GM12878 (cell line): Measurements from ENCODE around the gene DNHD1. TPM values are rescaled to one million over a fixed set of nuclear protein-coding genes. Genes with fewer than 3 reads are reported as not detected.

Experiments used
- ATAC-seq: fragments of 200-7000 bp; cut with Tn5 transposase; 3 replicates; pipeline ENCODE4 v1.9.1; 2020; ENCODE audit warnings: mild to moderate bottlenecking, moderate library complexity
- BruUV-seq: library from RNA; stranded (reverse); fragments of 400-500 nt; replicated peaks from 2 replicates; lab custom pipeline; 2021; lab: Mats Ljungman, UMichigan
- CTCF ChIA-PET: fragments of 300-600 bp; sonication (Branson Sonifier 250); formaldehyde crosslinking; extraction: SDS; loops from one replicate; lab custom pipeline; 2021; ENCODE audit warnings: inconsistent platforms; lab: Yijun Ruan, JAX
- POLR2A ChIA-PET: fragments of 350-600 bp; formaldehyde crosslinking; extraction: SDS; loops from one replicate; lab custom pipeline; 2021; ENCODE audit warnings: inconsistent platforms; lab: Charles Lee
- RAD21 ChIA-PET: fragments of 300-600 bp; sonication (Branson Sonifier 250); formaldehyde crosslinking; loops from one replicate; lab custom pipeline; 2023; ENCODE audit warnings: antibody characterized with exemption; ENCODE audit not compliant: unreplicated experiment; lab: Charles Lee
- SMC1A ChIA-PET: fragments of 300-600 bp; sonication (Branson Sonifier 250); formaldehyde crosslinking; loops from one replicate; lab custom pipeline; 2023; ENCODE audit not compliant: unreplicated experiment, uncharacterized antibody; lab: Charles Lee
- DNase-seq: peaks from one replicate; pipeline ENCODE4 v3.0.0-alpha.2; 2011; ENCODE audit warnings: low read depth, low spot score
- FAIRE-seq: peaks from 3 replicates; lab custom pipeline; 2011; peaks lifted over from hg19 to GRCh38; lab: Jason Lieb, UNC
- H2AFZ ChIP-seq: 2 replicates; pipeline ENCODE4 v1.6.0; 2011; ENCODE audit warnings: low read depth, low read length, control low read depth; ENCODE audit not compliant: control insufficient read depth
- H3K27ac ChIP-seq: 2 replicates; pipeline ENCODE4 v1.5.1; 2011; ENCODE audit warnings: control low read depth; ENCODE audit not compliant: control insufficient read depth, insufficient read depth
- H3K27me3 ChIP-seq, 2 experiments: replicated peaks in 1 of 2; 2 replicates each; pipeline versions ENCODE4 v1.6.0 to v1.6.1; 2011; ENCODE audit warnings: low read length in 1 of 2; ENCODE audit not compliant: control insufficient read depth in 2 of 2, insufficient read depth in 2 of 2
- H3K36me3 ChIP-seq, 2 experiments: 2 replicates each; pipeline ENCODE4 v1.5.1; 2011; ENCODE audit warnings: low read length in 1 of 2; ENCODE audit not compliant: control insufficient read depth in 2 of 2, insufficient read depth in 2 of 2
- H3K4me1 ChIP-seq: 2 replicates; pipeline ENCODE4 v1.6.1; 2011; ENCODE audit warnings: mild to moderate bottlenecking, low read length, moderate library complexity, mixed read lengths; ENCODE audit not compliant: control insufficient read depth, insufficient read depth
- H3K4me2 ChIP-seq: 2 replicates; pipeline ENCODE4 v1.6.0; 2011; ENCODE audit warnings: control low read depth; ENCODE audit not compliant: control insufficient read depth, insufficient read depth
- H3K4me3 ChIP-seq: fragments of 200-600 bp; sonication (generic); 2 replicates; pipeline ENCODE4 v1.5.1; 2016
- H3K79me2 ChIP-seq: 2 replicates; pipeline ENCODE4 v1.6.0; 2011; ENCODE audit warnings: low read length; ENCODE audit not compliant: control insufficient read depth, insufficient read depth
- H3K9ac ChIP-seq: 2 replicates; pipeline ENCODE4 v1.8.0; 2011; ENCODE audit warnings: low read length, control low read depth, mixed read lengths; ENCODE audit not compliant: control insufficient read depth, insufficient read depth
- H3K9me3 ChIP-seq: replicated peaks from 3 replicates; pipeline ENCODE4 v1.5.1; 2011; ENCODE audit warnings: mild to moderate bottlenecking, low read length; ENCODE audit not compliant: control insufficient read depth, insufficient read depth
- H4K20me1 ChIP-seq: 2 replicates; pipeline ENCODE4 v1.6.0; 2011; ENCODE audit not compliant: control insufficient read depth, insufficient read depth
- BRCA1 ChIP-seq: IDR thresholded peaks from 2 replicates; pipeline ENCODE4 v1.6.1; 2011; ENCODE audit warnings: low read depth, low read length, improper control_type of control experiment
- CHD1 ChIP-seq: IDR thresholded peaks from 2 replicates; pipeline ENCODE4 v1.6.1; 2012; ENCODE audit warnings: low read depth, low read length, improper control_type of control experiment
- CREM ChIP-seq: IDR thresholded peaks from 2 replicates; pipeline ENCODE4 v1.6.1; 2014; ENCODE audit warnings: antibody characterized with exemption, low read depth
- DPF2 ChIP-seq: fragments of 450-650 bp; IDR thresholded peaks from 2 replicates; pipeline ENCODE4 v1.6.1; 2017; ENCODE audit warnings: mild to moderate bottlenecking
- ELK1 ChIP-seq: IDR thresholded peaks from 2 replicates; pipeline ENCODE4 v1.6.1; 2012; ENCODE audit warnings: low read depth, low read length, improper control_type of control experiment
- HDAC2 ChIP-seq: fragments of 200-600 bp; sonication (generic); IDR thresholded peaks from 2 replicates; pipeline ENCODE4 v1.6.1; 2017
- JUND ChIP-seq: IDR thresholded peaks from 2 replicates; pipeline ENCODE4 v1.6.1; 2012; ENCODE audit warnings: low read depth, mild to moderate bottlenecking, low read length, improper control_type of control experiment, moderate library complexity
- MTA3 ChIP-seq: IDR thresholded peaks from 2 replicates; pipeline ENCODE4 v1.6.1; 2012; ENCODE audit warnings: low read length, inconsistent platforms, borderline replicate concordance
- NR2C1 ChIP-seq: fragments of 450-650 bp; IDR thresholded peaks from 2 replicates; pipeline ENCODE4 v1.6.1; 2017; ENCODE audit warnings: antibody characterized with exemption, mild to moderate bottlenecking, moderate library complexity
- POU2F2 ChIP-seq: IDR thresholded peaks from 3 replicates; pipeline ENCODE4 v1.6.1; 2011; ENCODE audit warnings: low read depth, mild to moderate bottlenecking, low read length, borderline replicate concordance
- SP1 ChIP-seq: IDR thresholded peaks from one replicate; pipeline ENCODE4 v1.6.1; 2011; ENCODE audit warnings: low read depth, low read length
- WGBS: methylation state at CpG from one replicate; pipeline ENCODE4 v1.1.6; 2016; ENCODE audit warnings: low lambda C conversion rate; ENCODE audit not compliant: insufficient replicate concordance, insufficient coverage; ENCODE audit errors: missing lambda C conversion rate; 5-methylcytosine and 5-hydroxymethylcytosine counted together
- in situ Hi-C: fragments of 300-500 bp; cut with MboI; formaldehyde crosslinking; loops from 9 replicates; pipeline ENCODE4 v1.14.3; 2018; ENCODE audit warnings: mixed read lengths
- intact Hi-C: fragments of 100-400 bp; cut with micrococcal nuclease; formaldehyde crosslinking; loops from one replicate; pipeline ENCODE4 v1.14.2; 2022; ENCODE audit not compliant: unreplicated experiment
- polyA plus RNA-seq, 11 experiments: library from polyadenylated mRNA; depleted of rRNA in 4 of 11; unstranded in 6 of 11; stranded (reverse) in 5 of 11; fragments of >200 nt; fragmentation: Nextera tagmentation in 4 of 11; fragmentation: Illumina TruSeq in 1 of 11; extraction: Ambion mirVana in 4 of 11; extraction: Trizol in 1 of 11; gene quantifications; 1 replicate in 1 of 11; 2 replicates in 10 of 11; pipeline versions ENCODE4 v1.2.1 to v1.2.3, GENCODE V29; 2011 to 2016; ENCODE audit warnings: inconsistent platforms in 2 of 11, missing spikeins in 2 of 11, low read depth in 1 of 11
- total RNA-seq, 4 experiments: library from RNA; depleted of rRNA in 3 of 4; stranded (reverse); fragments of >200 nt in 3 of 4; fragmentation: Illumina TruSeq in 1 of 4; extraction: Trizol in 1 of 4; gene quantifications; 2 replicates each; pipeline versions ENCODE4 v1.2.1 to v1.2.3, GENCODE V29; 2013 to 2021
- TF ChIP-seq, protein P1 (sequence below): IDR thresholded peaks from 2 replicates; pipeline ENCODE4 v1.6.1; 2012; ENCODE audit warnings: low read depth, low read length, improper control_type of control experiment
- TF ChIP-seq, protein P2 (sequence below): fragments of 450-650 bp; IDR thresholded peaks from 2 replicates; pipeline ENCODE4 v1.6.1; 2017; ENCODE audit warnings: mild to moderate bottlenecking, moderate library complexity
- TF ChIP-seq, protein P3 (sequence below): IDR thresholded peaks from 2 replicates; pipeline ENCODE4 v1.6.1; 2011; ENCODE audit warnings: low read depth, low read length, improper control_type of control experiment, borderline replicate concordance

The DNHD1 gene
- total and polyA plus RNA-seq, 10 of the 15 experiments (the other 5 are each of a cell fraction or from before 2014, with no cell fraction given) = 0.99 to 16.9 (median 8.6) TPM

GRCh38 chr11:6574816-6575715 is 78.0 kb downstream of the DNHD1 start:
- no peaks in the 10 kb centered on the region for H3K27me3 ChIP-seq
- in situ Hi-C loops = no loop called here
- ATAC-seq = no peak
- H3K27ac ChIP-seq = no peak overlapping the region
- H3K4me1 ChIP-seq = no peaks in the 10 kb centered on the region
- intact Hi-C loops = no loop called here
- no peak overlapping the region for H3K4me2 ChIP-seq
- H2AFZ ChIP-seq = no peak overlapping the region
- H3K4me3 ChIP-seq = no peak overlapping the region
- H3K9ac ChIP-seq = no peak overlapping the region
- ChIA-PET RAD21 (interaction anchor here (0.6 kb wide), 1 partner anchor 163 kb away, joined by 3 read pairs; no protein-coding TSS in a partner anchor), POLR2A (no interaction called here), CTCF (interaction anchor here (0.5 to 1.6 kb wide), 5 partner anchors 43 to 320 kb away, joined by 3 to 4 read pairs (median 3); no protein-coding TSS in a partner anchor), SMC1A (interaction anchor here (0.8 kb wide), 2 partner anchors 44 to 72 kb away, joined by 3 read pairs; no protein-coding TSS in a partner anchor)
- no peaks in the 10 kb centered on the region for H4K20me1 ChIP-seq
- H3K79me2 ChIP-seq = no peaks in the 10 kb centered on the region
- DNase-seq = no peak
- peaks cover 1% of the 10 kb centered on the region in 2 experiments; a peak in 2 of 4 replicates for H3K36me3 ChIP-seq
- no TSS peak for BruUV-seq
- FAIRE-seq = no peak
- WGBS = 82% methylated on average over 6 of the region's 6 CpGs
- no peaks in the 10 kb centered on the region for H3K9me3 ChIP-seq
- TF ChIP-seq ELK1 = no peak
- no peak for TF ChIP-seq CREM
- no peak for TF ChIP-seq POU2F2
- TF ChIP-seq JUND = no peak
- no peak for TF ChIP-seq MTA3
- no peak for TF ChIP-seq DPF2
- TF ChIP-seq, protein P1, sequence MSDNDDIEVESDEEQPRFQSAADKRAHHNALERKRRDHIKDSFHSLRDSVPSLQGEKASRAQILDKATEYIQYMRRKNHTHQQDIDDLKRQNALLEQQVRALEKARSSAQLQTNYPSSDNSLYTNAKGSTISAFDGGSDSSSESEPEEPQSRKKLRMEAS = no peak
- TF ChIP-seq SP1 = no peak
- no peak for TF ChIP-seq CHD1
- TF ChIP-seq, protein P2, sequence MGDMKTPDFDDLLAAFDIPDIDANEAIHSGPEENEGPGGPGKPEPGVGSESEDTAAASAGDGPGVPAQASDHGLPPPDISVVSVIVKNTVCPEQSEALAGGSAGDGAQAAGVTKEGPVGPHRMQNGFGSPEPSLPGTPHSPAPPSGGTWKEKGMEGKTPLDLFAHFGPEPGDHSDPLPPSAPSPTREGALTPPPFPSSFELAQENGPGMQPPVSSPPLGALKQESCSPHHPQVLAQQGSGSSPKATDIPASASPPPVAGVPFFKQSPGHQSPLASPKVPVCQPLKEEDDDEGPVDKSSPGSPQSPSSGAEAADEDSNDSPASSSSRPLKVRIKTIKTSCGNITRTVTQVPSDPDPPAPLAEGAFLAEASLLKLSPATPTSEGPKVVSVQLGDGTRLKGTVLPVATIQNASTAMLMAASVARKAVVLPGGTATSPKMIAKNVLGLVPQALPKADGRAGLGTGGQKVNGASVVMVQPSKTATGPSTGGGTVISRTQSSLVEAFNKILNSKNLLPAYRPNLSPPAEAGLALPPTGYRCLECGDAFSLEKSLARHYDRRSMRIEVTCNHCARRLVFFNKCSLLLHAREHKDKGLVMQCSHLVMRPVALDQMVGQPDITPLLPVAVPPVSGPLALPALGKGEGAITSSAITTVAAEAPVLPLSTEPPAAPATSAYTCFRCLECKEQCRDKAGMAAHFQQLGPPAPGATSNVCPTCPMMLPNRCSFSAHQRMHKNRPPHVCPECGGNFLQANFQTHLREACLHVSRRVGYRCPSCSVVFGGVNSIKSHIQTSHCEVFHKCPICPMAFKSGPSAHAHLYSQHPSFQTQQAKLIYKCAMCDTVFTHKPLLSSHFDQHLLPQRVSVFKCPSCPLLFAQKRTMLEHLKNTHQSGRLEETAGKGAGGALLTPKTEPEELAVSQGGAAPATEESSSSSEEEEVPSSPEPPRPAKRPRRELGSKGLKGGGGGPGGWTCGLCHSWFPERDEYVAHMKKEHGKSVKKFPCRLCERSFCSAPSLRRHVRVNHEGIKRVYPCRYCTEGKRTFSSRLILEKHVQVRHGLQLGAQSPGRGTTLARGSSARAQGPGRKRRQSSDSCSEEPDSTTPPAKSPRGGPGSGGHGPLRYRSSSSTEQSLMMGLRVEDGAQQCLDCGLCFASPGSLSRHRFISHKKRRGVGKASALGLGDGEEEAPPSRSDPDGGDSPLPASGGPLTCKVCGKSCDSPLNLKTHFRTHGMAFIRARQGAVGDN = no peak
- TF ChIP-seq HDAC2 = no peak
- TF ChIP-seq, protein P3, sequence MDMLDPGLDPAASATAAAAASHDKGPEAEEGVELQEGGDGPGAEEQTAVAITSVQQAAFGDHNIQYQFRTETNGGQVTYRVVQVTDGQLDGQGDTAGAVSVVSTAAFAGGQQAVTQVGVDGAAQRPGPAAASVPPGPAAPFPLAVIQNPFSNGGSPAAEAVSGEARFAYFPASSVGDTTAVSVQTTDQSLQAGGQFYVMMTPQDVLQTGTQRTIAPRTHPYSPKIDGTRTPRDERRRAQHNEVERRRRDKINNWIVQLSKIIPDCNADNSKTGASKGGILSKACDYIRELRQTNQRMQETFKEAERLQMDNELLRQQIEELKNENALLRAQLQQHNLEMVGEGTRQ = no peak
- no peak for TF ChIP-seq BRCA1
- no peak for TF ChIP-seq NR2C1
